ENCODE measurements around the gene ALG11.

- no peak for TF ChIP-seq EZH2 (IDR thresholded peaks at IDR 0.05; ENCODE audit: borderline replicate concordance, insufficient read depth, low read depth, low read length, poor library complexity, severe bottlenecking)
- TF ChIP-seq CTCF (IDR thresholded peaks at IDR 0.05), result no peak
Observed at GRCh38 chr13:52011632-52012511, at the start of gene ALG11.
